ENCODE data around the gene UBP1. TPM values are rescaled to one million over a fixed set of nuclear protein-coding genes. Genes with fewer than 3 reads are reported as not detected.

UBP1 gene
- total RNA-seq, 1 donor from 2014 or later = 74.1 TPM

DNA sequence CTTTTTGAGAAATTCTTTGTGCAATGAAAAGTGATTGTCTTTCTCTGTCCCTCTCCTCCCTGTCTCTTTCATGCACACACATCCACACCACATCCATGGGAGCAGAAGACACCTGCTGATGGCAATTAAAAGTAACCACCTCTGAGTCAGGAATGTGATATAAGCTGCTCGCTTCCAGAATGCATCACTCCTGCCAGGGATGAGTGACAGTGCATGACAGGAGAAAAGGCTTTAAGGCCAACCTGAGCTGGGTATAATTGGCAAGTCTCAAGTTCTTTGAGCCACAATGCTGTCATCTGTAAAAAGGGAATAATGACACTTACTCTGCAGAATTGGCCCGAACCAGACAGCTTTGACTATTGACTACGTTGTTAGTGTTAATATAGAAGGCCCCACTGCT is 59.6 kb downstream of the UBP1 start:
- no peak overlapping the region for H3K4me3 ChIP-seq
- H3K9ac ChIP-seq = no peak overlapping the region
- H4K20me1 ChIP-seq (ENCODE audit: low read depth) = no peaks in the 10 kb centered on the region
- Mint-ChIP-seq H3K9me3 (no peaks in the 10 kb centered on the region), H3K4me3 (no peak overlapping the region), H3K27me3 (ENCODE audit: insufficient read depth, low read depth) (peaks cover 3% of the 10 kb centered on the region), H3K27ac (no peak overlapping the region), H3K4me1 (peaks cover 6% of the 10 kb centered on the region), H3K36me3 (peaks cover 13% of the 10 kb centered on the region)
- no peaks in the 10 kb centered on the region for H3K4me1 ChIP-seq
- H3K27me3 ChIP-seq = no peaks in the 10 kb centered on the region
- DNase-seq (ENCODE audit: low spot score) = no peak
- H3K79me2 ChIP-seq (ENCODE audit: low read depth) = no peaks in the 10 kb centered on the region
- no peak overlapping the region for H2AFZ ChIP-seq (replicated peaks)
- H3F3A ChIP-seq (ENCODE audit: low read depth) = peaks cover 6% of the 10 kb centered on the region
- H3K4me2 ChIP-seq = no peak overlapping the region
- no peaks in the 10 kb centered on the region for H3K36me3 ChIP-seq
- no peak overlapping the region for H3K27ac ChIP-seq
- H3K9me3 ChIP-seq (ENCODE audit: low read depth) = no peaks in the 10 kb centered on the region
- TF ChIP-seq EZH2 (IDR thresholded peaks at IDR 0.05) = no peak
- TF ChIP-seq, protein P1, sequence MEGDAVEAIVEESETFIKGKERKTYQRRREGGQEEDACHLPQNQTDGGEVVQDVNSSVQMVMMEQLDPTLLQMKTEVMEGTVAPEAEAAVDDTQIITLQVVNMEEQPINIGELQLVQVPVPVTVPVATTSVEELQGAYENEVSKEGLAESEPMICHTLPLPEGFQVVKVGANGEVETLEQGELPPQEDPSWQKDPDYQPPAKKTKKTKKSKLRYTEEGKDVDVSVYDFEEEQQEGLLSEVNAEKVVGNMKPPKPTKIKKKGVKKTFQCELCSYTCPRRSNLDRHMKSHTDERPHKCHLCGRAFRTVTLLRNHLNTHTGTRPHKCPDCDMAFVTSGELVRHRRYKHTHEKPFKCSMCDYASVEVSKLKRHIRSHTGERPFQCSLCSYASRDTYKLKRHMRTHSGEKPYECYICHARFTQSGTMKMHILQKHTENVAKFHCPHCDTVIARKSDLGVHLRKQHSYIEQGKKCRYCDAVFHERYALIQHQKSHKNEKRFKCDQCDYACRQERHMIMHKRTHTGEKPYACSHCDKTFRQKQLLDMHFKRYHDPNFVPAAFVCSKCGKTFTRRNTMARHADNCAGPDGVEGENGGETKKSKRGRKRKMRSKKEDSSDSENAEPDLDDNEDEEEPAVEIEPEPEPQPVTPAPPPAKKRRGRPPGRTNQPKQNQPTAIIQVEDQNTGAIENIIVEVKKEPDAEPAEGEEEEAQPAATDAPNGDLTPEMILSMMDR (IDR thresholded peaks at IDR 0.05) = no peak
- TF ChIP-seq EZH2phosphoT487 (IDR thresholded peaks at IDR 0.05) = no peak

DNA sequence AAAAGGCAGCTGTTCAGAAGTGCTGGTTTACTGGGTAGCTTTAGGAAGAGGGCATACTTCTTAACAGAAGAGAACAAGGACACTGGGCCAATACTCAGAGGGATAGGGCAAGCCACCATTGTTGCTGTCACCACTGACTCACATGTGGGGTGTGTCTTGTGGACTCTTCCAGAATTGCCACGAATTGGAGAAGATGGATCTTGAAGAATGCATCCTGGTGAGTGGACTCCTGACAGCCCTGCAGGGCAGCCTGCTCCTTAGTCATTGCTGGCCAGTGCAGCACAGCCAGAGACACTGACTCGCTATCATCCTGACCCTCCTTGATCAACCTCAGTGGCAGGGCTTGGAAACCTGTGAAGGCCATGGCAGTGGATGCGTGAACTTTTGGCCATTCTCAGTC is 62.3 kb downstream of the UBP1 start:
- H3K27ac ChIP-seq = no peak overlapping the region
- Mint-ChIP-seq H3K27ac (no peak overlapping the region), H3K4me1 (peaks cover 4% of the 10 kb centered on the region), H3K4me3 (no peak overlapping the region), H3K9me3 (no peaks in the 10 kb centered on the region), H3K27me3 (ENCODE audit: insufficient read depth, low read depth) (peaks cover 3% of the 10 kb centered on the region), H3K36me3 (peaks cover 12% of the 10 kb centered on the region)
- no peak overlapping the region for H3K9ac ChIP-seq
- no peaks in the 10 kb centered on the region for H3K36me3 ChIP-seq
- DNase-seq (ENCODE audit: low spot score) = no peak
- no peaks in the 10 kb centered on the region for H4K20me1 ChIP-seq (ENCODE audit: low read depth)
- TF ChIP-seq, protein P1 (IDR thresholded peaks at IDR 0.05) = no peak
- TF ChIP-seq EZH2 (IDR thresholded peaks at IDR 0.05) = no peak
- TF ChIP-seq EZH2phosphoT487 (IDR thresholded peaks at IDR 0.05) = no peak
- H2AFZ ChIP-seq (replicated peaks) = no peak overlapping the region
- no peak overlapping the region for H3K4me3 ChIP-seq
- no peak overlapping the region for H3K4me2 ChIP-seq
- H3K9me3 ChIP-seq (ENCODE audit: low read depth) = no peaks in the 10 kb centered on the region
- no peaks in the 10 kb centered on the region for H3K4me1 ChIP-seq
- H3K27me3 ChIP-seq = no peaks in the 10 kb centered on the region
- no peaks in the 10 kb centered on the region for H3K79me2 ChIP-seq (ENCODE audit: low read depth)
- peaks cover 6% of the 10 kb centered on the region for H3F3A ChIP-seq (ENCODE audit: low read depth)

DNA sequence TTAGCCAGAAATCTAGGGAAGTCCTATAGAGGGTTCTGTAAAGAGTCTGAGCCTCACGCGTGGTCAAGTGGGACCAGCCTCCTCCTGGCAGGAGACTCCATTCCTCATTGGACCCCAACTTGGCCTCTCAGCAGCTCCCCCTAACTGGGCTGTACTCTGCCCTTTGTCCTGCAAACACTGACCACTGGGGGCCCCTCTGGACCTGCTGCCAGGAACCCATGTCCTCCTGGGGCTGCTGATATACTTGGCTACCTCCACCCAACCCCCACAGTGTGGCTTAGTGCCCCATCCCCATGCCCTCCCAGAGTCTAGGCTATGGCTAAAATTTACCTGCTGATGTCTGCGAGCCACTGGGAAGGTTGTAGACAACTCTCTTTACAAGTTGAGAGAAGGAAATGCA is 62.7 kb downstream of the UBP1 start:
- no peak overlapping the region for H3K9ac ChIP-seq
- peaks cover 13% of the 10 kb centered on the region for H3K36me3 Mint-ChIP-seq
- no peak overlapping the region for H2AFZ ChIP-seq (replicated peaks)
- no peak overlapping the region for H3K4me3 Mint-ChIP-seq
- peaks cover 3% of the 10 kb centered on the region for H3K27me3 Mint-ChIP-seq (ENCODE audit: insufficient read depth, low read depth)
- no peaks in the 10 kb centered on the region for H3K79me2 ChIP-seq (ENCODE audit: low read depth)
- TF ChIP-seq EZH2phosphoT487 (IDR thresholded peaks at IDR 0.05) (no peak), EZH2 (IDR thresholded peaks at IDR 0.05) (no peak)
- TF ChIP-seq, protein P1 (IDR thresholded peaks at IDR 0.05) = no peak
- H3K27ac Mint-ChIP-seq = no peak overlapping the region
- no peaks in the 10 kb centered on the region for H3K27me3 ChIP-seq
- H3K9me3 ChIP-seq (ENCODE audit: low read depth) = no peaks in the 10 kb centered on the region
- H4K20me1 ChIP-seq (ENCODE audit: low read depth) = no peaks in the 10 kb centered on the region
- no peak overlapping the region for H3K4me2 ChIP-seq
- no peaks in the 10 kb centered on the region for H3K9me3 Mint-ChIP-seq
- H3K36me3 ChIP-seq = no peaks in the 10 kb centered on the region
- no peaks in the 10 kb centered on the region for H3K4me1 Mint-ChIP-seq
- H3K4me3 ChIP-seq = no peak overlapping the region
- no peak for DNase-seq (ENCODE audit: low spot score)
- no peaks in the 10 kb centered on the region for H3K4me1 ChIP-seq
- peaks cover 6% of the 10 kb centered on the region for H3F3A ChIP-seq (ENCODE audit: low read depth)
- no peak overlapping the region for H3K27ac ChIP-seq
